ENCODE data around the gene PTPRE.
"Not testable (repeated sequence)": the region's sequence is repeated elsewhere in the genome, so short reads cannot be mapped to it uniquely, and the experiment has no call there.

The PTPRE gene

GRCh38 chr10:128072941-128073645, 166.2 kb downstream of the PTPRE start:
- DNase-seq (ENCODE audit: low read depth in 2 of 2) = no peak

- no peak for DNase-seq (ENCODE audit: low read depth in 2 of 2)
Observed at GRCh38 chr10:128073890-128074289, 167.0 kb downstream of the PTPRE start.

- DNase-seq (ENCODE audit: low read depth in 2 of 2) = no peak
Observed at GRCh38 chr10:128074589-128074988, 167.7 kb downstream of the PTPRE start.

- no peak for DNase-seq (ENCODE audit: low read depth in 2 of 2)
Observed at GRCh38 chr10:128077155-128077875, 170.4 kb downstream of the PTPRE start.

- no peak for DNase-seq (ENCODE audit: low read depth in 2 of 2)
Observed at GRCh38 chr10:128078136-128078969, 171.4 kb downstream of the PTPRE start.

- DNase-seq (ENCODE audit: low read depth in 2 of 2) = no peak
Observed at GRCh38 chr10:128080231-128080630, 173.3 kb downstream of the PTPRE start.

GRCh38 chr10:128080641-128081040, 173.7 kb downstream of the PTPRE start:
- no peak for DNase-seq (ENCODE audit: low read depth in 2 of 2)

- DNase-seq (ENCODE audit: low read depth in 2 of 2) = no peak
Observed at GRCh38 chr10:128081222-128081621, 174.3 kb downstream of the PTPRE start.

GRCh38 chr10:128081720-128082119, 174.8 kb downstream of the PTPRE start:
- no peak for DNase-seq (ENCODE audit: low read depth in 2 of 2)

- DNase-seq (ENCODE audit: low read depth in 2 of 2) = no peak
Observed at GRCh38 chr10:128083191-128083895, 176.4 kb downstream of the PTPRE start.

- DNase-seq (ENCODE audit: low read depth in 2 of 2) = no peak
Observed at GRCh38 chr10:128084364-128084763, 177.5 kb downstream of the PTPRE start.

- no peak for DNase-seq (ENCODE audit: low read depth in 2 of 2)
Observed at GRCh38 chr10:128084991-128085390, 178.1 kb downstream of the PTPRE start.

GRCh38 chr10:128086003-128086863, 179.3 kb downstream of the PTPRE start:
- DNase-seq (ENCODE audit: low read depth in 2 of 2) = no peak

- no peak for DNase-seq (ENCODE audit: low read depth in 2 of 2)
Observed at GRCh38 chr10:128087146-128087883, 180.4 kb downstream of the PTPRE start.

- DNase-seq (ENCODE audit: low read depth in 2 of 2) = no peak
Observed at GRCh38 chr10:128087884-128088709, 181.2 kb downstream of the PTPRE start.

GRCh38 chr10:128091636-128092210, 184.8 kb downstream of the PTPRE start:
- no peak for DNase-seq (ENCODE audit: low read depth in 2 of 2)

GRCh38 chr10:128092454-128092853, 185.6 kb downstream of the PTPRE start:
- no peak for DNase-seq (ENCODE audit: low read depth in 2 of 2)

- DNase-seq (ENCODE audit: low read depth in 2 of 2) = not testable (repeated sequence)
Observed at GRCh38 chr10:128094596-128094995, 187.7 kb downstream of the PTPRE start.
